Measurements from ENCODE around the gene EFCC1. TPM values are rescaled to one million over a fixed set of nuclear protein-coding genes. Genes with fewer than 3 reads are reported as not detected.
A peak's percentile ranks its signal among the peaks of the same experiment; 100 is the strongest.

EFCC1 gene
- total and polyA plus RNA-seq, 2 of the 13 experiments (the other 11 are each of a cell fraction or from before 2014, with no cell fraction given), result not detected

DNA sequence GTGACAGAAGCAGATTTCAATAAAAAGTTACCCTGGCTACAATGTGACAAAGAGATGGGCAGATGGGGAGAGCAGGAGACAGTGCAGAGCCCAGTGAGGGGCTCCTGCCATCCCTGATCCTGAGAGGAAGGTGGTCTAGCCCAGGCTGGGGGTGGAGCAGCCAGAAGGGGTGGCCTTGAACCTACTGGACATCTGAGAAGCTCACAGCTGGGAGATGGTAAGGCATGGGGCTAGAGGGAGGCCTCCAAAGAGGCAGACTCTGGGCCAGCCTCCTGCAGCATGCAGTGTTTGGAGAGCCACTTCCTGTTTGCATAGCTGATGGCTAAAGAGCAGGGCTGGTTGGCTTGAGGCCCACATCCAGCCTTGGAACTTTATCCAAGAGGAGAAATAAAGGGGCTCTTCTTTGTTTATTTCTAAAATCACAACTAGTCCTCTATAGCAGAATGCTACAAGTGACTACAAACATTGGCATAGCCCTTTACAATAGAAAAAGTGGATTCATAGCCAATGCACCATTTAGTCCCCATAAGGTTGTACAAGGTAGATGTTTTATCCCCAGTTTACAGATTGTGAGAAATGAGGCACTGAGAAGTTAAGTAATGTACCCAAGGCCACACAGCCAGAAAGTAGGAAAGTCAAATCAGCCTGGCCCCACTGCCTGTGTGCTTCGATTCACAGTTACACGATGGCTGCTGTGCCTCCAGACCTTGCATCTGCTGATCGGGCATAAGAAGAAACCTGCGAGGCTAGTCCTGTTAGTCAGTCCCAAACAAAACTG lies 4.6 kb downstream of the EFCC1 start (continued):
- TF ChIP-seq ZSCAN29 (CRISPR knock-in tag; conservative IDR thresholded peaks at IDR 0.05) (no peak), ZNF709 (CRISPR knock-in tag; IDR thresholded peaks at IDR 0.05) (no peak), SAP130 (CRISPR knock-in tag; IDR thresholded peaks at IDR 0.05; ENCODE audit: low read depth) (peak; percentile 57; the same call in 1 of the 2 replicates), ZFX (CRISPR knock-in tag; IDR thresholded peaks at IDR 0.05; ENCODE audit: low read depth) (peak; percentile 71), FOSL1 (CRISPR knock-in tag; IDR thresholded peaks at IDR 0.05; ENCODE audit: borderline replicate concordance) (no peak), PPARG (CRISPR knock-in tag; conservative IDR thresholded peaks at IDR 0.05) (0 out of 2 replicates have a peak, but pooled peaks have one; percentile 29), ZNF24 (IDR thresholded peaks at IDR 0.05) (no peak), ZNF446 (CRISPR knock-in tag; IDR thresholded peaks at IDR 0.05) (no peak), RXRA (CRISPR knock-in tag; IDR thresholded peaks at IDR 0.05) (peak; percentile 28; the same call in 1 of the 2 replicates), NR2F6 (IDR thresholded peaks at IDR 0.05) (no peak), NR2F6 (CRISPR knock-in tag; IDR thresholded peaks at IDR 0.05) (peak; percentile 36; the same call in 1 of the 2 replicates), EHMT2 (IDR thresholded peaks at IDR 0.05; ENCODE audit: borderline replicate concordance, low read depth, low read length) (no peak), EP300 (IDR thresholded peaks at IDR 0.05; ENCODE audit: low read depth in 2 of 2, low read length in 2 of 2) (peak in 1 of 2 experiments; percentile 24; a peak in 1 of 4 replicates), EP300 (CRISPR knock-in tag; IDR thresholded peaks at IDR 0.05; ENCODE audit: borderline replicate concordance) (no peak; the same call in 1 of the 2 replicates)
- TF ChIP-seq, protein P1, sequence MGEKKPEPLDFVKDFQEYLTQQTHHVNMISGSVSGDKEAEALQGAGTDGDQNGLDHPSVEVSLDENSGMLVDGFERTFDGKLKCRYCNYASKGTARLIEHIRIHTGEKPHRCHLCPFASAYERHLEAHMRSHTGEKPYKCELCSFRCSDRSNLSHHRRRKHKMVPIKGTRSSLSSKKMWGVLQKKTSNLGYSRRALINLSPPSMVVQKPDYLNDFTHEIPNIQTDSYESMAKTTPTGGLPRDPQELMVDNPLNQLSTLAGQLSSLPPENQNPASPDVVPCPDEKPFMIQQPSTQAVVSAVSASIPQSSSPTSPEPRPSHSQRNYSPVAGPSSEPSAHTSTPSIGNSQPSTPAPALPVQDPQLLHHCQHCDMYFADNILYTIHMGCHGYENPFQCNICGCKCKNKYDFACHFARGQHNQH (CRISPR knock-in tag; IDR thresholded peaks at IDR 0.05), result 0 out of 2 replicates have a peak, but pooled peaks have one; percentile 61
- TF ChIP-seq, protein P2, sequence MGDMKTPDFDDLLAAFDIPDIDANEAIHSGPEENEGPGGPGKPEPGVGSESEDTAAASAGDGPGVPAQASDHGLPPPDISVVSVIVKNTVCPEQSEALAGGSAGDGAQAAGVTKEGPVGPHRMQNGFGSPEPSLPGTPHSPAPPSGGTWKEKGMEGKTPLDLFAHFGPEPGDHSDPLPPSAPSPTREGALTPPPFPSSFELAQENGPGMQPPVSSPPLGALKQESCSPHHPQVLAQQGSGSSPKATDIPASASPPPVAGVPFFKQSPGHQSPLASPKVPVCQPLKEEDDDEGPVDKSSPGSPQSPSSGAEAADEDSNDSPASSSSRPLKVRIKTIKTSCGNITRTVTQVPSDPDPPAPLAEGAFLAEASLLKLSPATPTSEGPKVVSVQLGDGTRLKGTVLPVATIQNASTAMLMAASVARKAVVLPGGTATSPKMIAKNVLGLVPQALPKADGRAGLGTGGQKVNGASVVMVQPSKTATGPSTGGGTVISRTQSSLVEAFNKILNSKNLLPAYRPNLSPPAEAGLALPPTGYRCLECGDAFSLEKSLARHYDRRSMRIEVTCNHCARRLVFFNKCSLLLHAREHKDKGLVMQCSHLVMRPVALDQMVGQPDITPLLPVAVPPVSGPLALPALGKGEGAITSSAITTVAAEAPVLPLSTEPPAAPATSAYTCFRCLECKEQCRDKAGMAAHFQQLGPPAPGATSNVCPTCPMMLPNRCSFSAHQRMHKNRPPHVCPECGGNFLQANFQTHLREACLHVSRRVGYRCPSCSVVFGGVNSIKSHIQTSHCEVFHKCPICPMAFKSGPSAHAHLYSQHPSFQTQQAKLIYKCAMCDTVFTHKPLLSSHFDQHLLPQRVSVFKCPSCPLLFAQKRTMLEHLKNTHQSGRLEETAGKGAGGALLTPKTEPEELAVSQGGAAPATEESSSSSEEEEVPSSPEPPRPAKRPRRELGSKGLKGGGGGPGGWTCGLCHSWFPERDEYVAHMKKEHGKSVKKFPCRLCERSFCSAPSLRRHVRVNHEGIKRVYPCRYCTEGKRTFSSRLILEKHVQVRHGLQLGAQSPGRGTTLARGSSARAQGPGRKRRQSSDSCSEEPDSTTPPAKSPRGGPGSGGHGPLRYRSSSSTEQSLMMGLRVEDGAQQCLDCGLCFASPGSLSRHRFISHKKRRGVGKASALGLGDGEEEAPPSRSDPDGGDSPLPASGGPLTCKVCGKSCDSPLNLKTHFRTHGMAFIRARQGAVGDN (CRISPR knock-in tag; IDR thresholded peaks at IDR 0.05), result peak; percentile 63
- TF ChIP-seq, protein P3, sequence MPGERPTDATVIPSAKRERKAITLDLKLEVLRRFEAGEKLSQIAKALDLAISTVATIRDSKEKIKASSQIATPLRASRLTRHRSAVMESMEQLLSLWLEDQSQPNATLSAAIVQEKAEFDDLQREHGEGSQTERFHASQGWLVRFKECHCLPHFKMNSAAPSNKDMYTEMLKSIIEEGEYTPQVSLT (CRISPR knock-in tag; IDR thresholded peaks at IDR 0.05; ENCODE audit: borderline replicate concordance, low read depth), result no peak

All from HepG2 (cell line).